Activated CD4-positive, alpha-beta T cell treated with anti-CD3 and anti-CD28 coated beads, Interleukin-2, amount 10 ng/mL, durations not matched to agents 7 days and 5 days (primary cell): Measurements from ENCODE around the gene FBXL22. TPM values are rescaled to one million over a fixed set of nuclear protein-coding genes. Genes with fewer than 3 reads are reported as not detected.

Experiments used
- CTCF ChIA-PET: fragments of 350-600 bp; sonication (Branson Sonifier 250); formaldehyde crosslinking; loops from one replicate; lab custom pipeline; 2021; ENCODE audit warnings: antibody characterized with exemption; lab: Charles Lee
- POLR2A ChIA-PET: fragments of 350-600 bp; sonication (Branson Sonifier 250); formaldehyde crosslinking; loops from one replicate; lab custom pipeline; 2021; ENCODE audit warnings: antibody characterized with exemption; lab: Charles Lee
- DNase-seq: peaks from one replicate; pipeline ENCODE4 v3.0.0-alpha.2; 2020
- H3K27ac Mint-ChIP-seq: one replicate; pipeline ENCODE4 v1.8.0; 2021; ENCODE audit warnings: mild to moderate bottlenecking, moderate library complexity, mixed read lengths
- H3K27me3 Mint-ChIP-seq: one replicate; pipeline ENCODE4 v1.8.0; 2021; ENCODE audit warnings: mixed read lengths
- H3K36me3 Mint-ChIP-seq: one replicate; pipeline ENCODE4 v1.8.0; 2021; ENCODE audit warnings: low read depth, mixed read lengths
- H3K4me1 Mint-ChIP-seq: one replicate; pipeline ENCODE4 v1.8.0; 2021; ENCODE audit warnings: mixed read lengths
- H3K4me3 Mint-ChIP-seq: one replicate; pipeline ENCODE4 v1.8.0; 2021; ENCODE audit warnings: mild to moderate bottlenecking, moderate library complexity, mixed read lengths
- H3K9me3 Mint-ChIP-seq: one replicate; pipeline ENCODE4 v1.8.0; 2021; ENCODE audit warnings: mixed read lengths
- total RNA-seq, 2 experiments: library from RNA; stranded (reverse); gene quantifications; one replicate each; pipeline ENCODE4 v1.2.3, GENCODE V29; 2021

The FBXL22 gene
- total RNA-seq, 2 experiments from 2014 or later = 0.79 to 0.81 TPM

GRCh38 chr15:63572749-63573464, 24.3 kb upstream of the FBXL22 start:
- H3K4me3 Mint-ChIP-seq = no peak overlapping the region
- ChIA-PET POLR2A (no interaction called here), CTCF (interaction anchor here (1.0 to 2.0 kb wide), 2 partner anchors 20 to 29 kb away, joined by 3 to 4 read pairs; no protein-coding TSS in a partner anchor)
- H3K4me1 Mint-ChIP-seq = peaks cover 2% of the 10 kb centered on the region
- peaks cover 50% of the 10 kb centered on the region for H3K36me3 Mint-ChIP-seq
- no peaks in the 10 kb centered on the region for H3K27me3 Mint-ChIP-seq
- H3K27ac Mint-ChIP-seq = no peak overlapping the region
- no peak for DNase-seq
- H3K9me3 Mint-ChIP-seq = no peaks in the 10 kb centered on the region

GRCh38 chr15:63573533-63573932, 23.7 kb upstream of the FBXL22 start:
- H3K9me3 Mint-ChIP-seq = no peaks in the 10 kb centered on the region
- ChIA-PET POLR2A (no interaction called here), CTCF (interaction anchor here (2.0 kb wide), 1 partner anchor 20 kb away, joined by 4 read pairs; no protein-coding TSS in a partner anchor)
- peaks cover 47% of the 10 kb centered on the region for H3K36me3 Mint-ChIP-seq
- peaks cover 2% of the 10 kb centered on the region for H3K4me1 Mint-ChIP-seq
- H3K27ac Mint-ChIP-seq = no peak overlapping the region
- no peaks in the 10 kb centered on the region for H3K27me3 Mint-ChIP-seq
- H3K4me3 Mint-ChIP-seq = no peak overlapping the region
- DNase-seq = no peak

GRCh38 chr15:63575312-63575711, 21.9 kb upstream of the FBXL22 start:
- Mint-ChIP-seq H3K4me1 (peaks cover 2% of the 10 kb centered on the region), H3K36me3 (peaks cover 36% of the 10 kb centered on the region), H3K27me3 (no peaks in the 10 kb centered on the region), H3K9me3 (no peaks in the 10 kb centered on the region), H3K4me3 (no peak overlapping the region), H3K27ac (no peak overlapping the region)
- ChIA-PET CTCF (interaction anchor here (2.0 kb wide), 1 partner anchor 22 kb away, joined by 4 read pairs; no protein-coding TSS in a partner anchor), POLR2A (no interaction called here)
- no peak for DNase-seq

GRCh38 chr15:63576441-63576840, 20.7 kb upstream of the FBXL22 start:
- DNase-seq = no peak
- H3K27ac Mint-ChIP-seq = no peak overlapping the region
- CTCF ChIA-PET = interaction anchor here (0.7 to 1.4 kb wide), 2 partner anchors 11 to 133 kb away, joined by 3 to 4 read pairs; no protein-coding TSS in a partner anchor
- H3K4me1 Mint-ChIP-seq = peaks cover 2% of the 10 kb centered on the region
- no peaks in the 10 kb centered on the region for H3K27me3 Mint-ChIP-seq
- peaks cover 35% of the 10 kb centered on the region for H3K36me3 Mint-ChIP-seq
- H3K9me3 Mint-ChIP-seq = no peaks in the 10 kb centered on the region
- POLR2A ChIA-PET = no interaction called here
- H3K4me3 Mint-ChIP-seq = no peak overlapping the region

- CTCF ChIA-PET = interaction anchor here (1.0 kb wide), 1 partner anchor 116 kb away, joined by 3 read pairs; no protein-coding TSS in a partner anchor
- H3K27me3 Mint-ChIP-seq = no peaks in the 10 kb centered on the region
- no peak for DNase-seq
- no peaks in the 10 kb centered on the region for H3K4me1 Mint-ChIP-seq
- H3K36me3 Mint-ChIP-seq = peaks cover 44% of the 10 kb centered on the region
- no peak overlapping the region for H3K4me3 Mint-ChIP-seq
- H3K27ac Mint-ChIP-seq = no peak overlapping the region
- POLR2A ChIA-PET = interaction anchor here (0.6 kb wide), 1 partner anchor 10 kb away, joined by 4 read pairs; no protein-coding TSS in a partner anchor
- H3K9me3 Mint-ChIP-seq = no peaks in the 10 kb centered on the region
Measured at GRCh38 chr15:63582179-63582578, 15.0 kb upstream of the FBXL22 start.

GRCh38 chr15:63582718-63583426, 14.3 kb upstream of the FBXL22 start:
- no peak overlapping the region for H3K4me3 Mint-ChIP-seq
- no peaks in the 10 kb centered on the region for H3K27me3 Mint-ChIP-seq
- peaks cover 45% of the 10 kb centered on the region for H3K36me3 Mint-ChIP-seq
- CTCF ChIA-PET = interaction anchor here (0.6 to 1.0 kb wide), 3 partner anchors 116 to 1234 kb away, joined by 3 read pairs; no protein-coding TSS in a partner anchor
- H3K27ac Mint-ChIP-seq = no peak overlapping the region
- POLR2A ChIA-PET = interaction anchor here (0.6 kb wide), 1 partner anchor 10 kb away, joined by 4 read pairs; no protein-coding TSS in a partner anchor
- no peaks in the 10 kb centered on the region for H3K9me3 Mint-ChIP-seq
- H3K4me1 Mint-ChIP-seq = no peaks in the 10 kb centered on the region
- no peak for DNase-seq

GRCh38 chr15:63586790-63587189, 10.4 kb upstream of the FBXL22 start:
- peaks cover 74% of the 10 kb centered on the region for H3K36me3 Mint-ChIP-seq
- no peak overlapping the region for H3K4me3 Mint-ChIP-seq
- DNase-seq = no peak
- H3K9me3 Mint-ChIP-seq = no peaks in the 10 kb centered on the region
- ChIA-PET POLR2A (no interaction called here), CTCF (interaction anchor here (0.6 kb wide), 1 partner anchor 29 kb away, joined by 3 read pairs; no protein-coding TSS in a partner anchor)
- H3K27me3 Mint-ChIP-seq = no peaks in the 10 kb centered on the region
- no peak overlapping the region for H3K27ac Mint-ChIP-seq
- peaks cover 8% of the 10 kb centered on the region for H3K4me1 Mint-ChIP-seq

- DNase-seq = no peak
- Mint-ChIP-seq H3K4me3 (no peak overlapping the region), H3K9me3 (no peaks in the 10 kb centered on the region), H3K27ac (no peak overlapping the region), H3K27me3 (no peaks in the 10 kb centered on the region), H3K36me3 (peaks cover 75% of the 10 kb centered on the region), H3K4me1 (peaks cover 13% of the 10 kb centered on the region)
- CTCF ChIA-PET = interaction anchor here (0.6 kb wide), 1 partner anchor 30 kb away, joined by 3 read pairs; no protein-coding TSS in a partner anchor
- POLR2A ChIA-PET = no interaction called here
Measured at GRCh38 chr15:63587527-63587926, 9.7 kb upstream of the FBXL22 start.

- no peak for DNase-seq
- Mint-ChIP-seq H3K27me3 (no peaks in the 10 kb centered on the region), H3K9me3 (no peaks in the 10 kb centered on the region), H3K27ac (no peak overlapping the region), H3K4me1 (peaks cover 24% of the 10 kb centered on the region), H3K4me3 (no peak overlapping the region), H3K36me3 (peaks cover 77% of the 10 kb centered on the region)
- POLR2A ChIA-PET = no interaction called here
- CTCF ChIA-PET = no interaction called here
Measured at GRCh38 chr15:63588826-63589225, 8.4 kb upstream of the FBXL22 start.

GRCh38 chr15:63593705-63594671, 3.2 kb upstream of the FBXL22 start:
- DNase-seq = no peak
- POLR2A ChIA-PET = no interaction called here
- Mint-ChIP-seq H3K36me3 (peaks cover 56% of the 10 kb centered on the region), H3K4me1 (peaks cover 55% of the 10 kb centered on the region), H3K27me3 (no peaks in the 10 kb centered on the region), H3K27ac (peak overlapping the region; percentile 68), H3K4me3 (no peak overlapping the region), H3K9me3 (no peaks in the 10 kb centered on the region)
- CTCF ChIA-PET = interaction anchor here (0.6 to 1.0 kb wide), 2 partner anchors 127 to 154 kb away, joined by 3 to 6 read pairs; no protein-coding TSS in a partner anchor

GRCh38 chr15:63595065-63595464, 2.1 kb upstream of the FBXL22 start:
- Mint-ChIP-seq H3K4me3 (no peak overlapping the region), H3K4me1 (peaks cover 64% of the 10 kb centered on the region), H3K27me3 (no peaks in the 10 kb centered on the region), H3K36me3 (peaks cover 45% of the 10 kb centered on the region), H3K27ac (no peak overlapping the region), H3K9me3 (no peaks in the 10 kb centered on the region)
- ChIA-PET POLR2A (no interaction called here), CTCF (interaction anchor here (1.0 kb wide), 1 partner anchor 10 kb away, joined by 3 read pairs; no protein-coding TSS in a partner anchor)
- DNase-seq = no peak

- H3K36me3 Mint-ChIP-seq = peaks cover 42% of the 10 kb centered on the region
- H3K4me1 Mint-ChIP-seq = peaks cover 66% of the 10 kb centered on the region
- H3K4me3 Mint-ChIP-seq = no peak overlapping the region
- POLR2A ChIA-PET = interaction anchor here (0.5 to 0.7 kb wide), 2 partner anchors 92 to 471 kb away, joined by 3 to 11 read pairs; no protein-coding TSS in a partner anchor
- no peaks in the 10 kb centered on the region for H3K9me3 Mint-ChIP-seq
- CTCF ChIA-PET = interaction anchor here (1.0 to 2.1 kb wide), 5 partner anchors 11 to 468 kb away, joined by 3 to 7 read pairs (median 3); no protein-coding TSS in a partner anchor
- H3K27me3 Mint-ChIP-seq = no peaks in the 10 kb centered on the region
- H3K27ac Mint-ChIP-seq = no peak overlapping the region
- DNase-seq = no peak
Measured at GRCh38 chr15:63595688-63596087, 1.5 kb upstream of the FBXL22 start.
